Left lung (tissue), 10 donors: Measurements from ENCODE around the gene JMJD1C. TPM values are rescaled to one million over a fixed set of nuclear protein-coding genes. Genes with fewer than 3 reads are reported as not detected.
A peak's percentile ranks its signal among the peaks of the same experiment; 100 is the strongest.

Experiments
- ATAC-seq: fragments of 200-7000 bp; cut with Tn5 transposase; one replicate; pipeline ENCODE4 v1.9.1; 2020; ENCODE audit warnings: moderate library complexity
- DNase-seq, 4 donors: peaks; one replicate each; pipeline ENCODE4 v3.0.0-alpha.2; 2013 to 2020
- H3K27ac ChIP-seq, 2 donors: fragments of 200-600 bp; sonication (generic) in 1 of 2; one replicate each; pipeline versions ENCODE4 v1.5.0 to v1.8.0; 2020 to 2021
- H3K27me3 ChIP-seq, 2 donors: fragments of 200-600 bp; sonication (generic) in 1 of 2; one replicate each; pipeline versions ENCODE4 v1.5.0 to v1.8.0; 2020 to 2021
- H3K36me3 ChIP-seq, 2 donors: fragments of 200-600 bp; sonication (generic) in 1 of 2; one replicate each; pipeline versions ENCODE4 v1.5.0 to v1.8.0; 2020 to 2021
- H3K4me1 ChIP-seq, 2 donors: fragments of 200-600 bp; one replicate each; pipeline ENCODE4 v1.8.0; 2021
- H3K4me3 ChIP-seq, 2 donors: fragments of 200-600 bp; sonication (generic) in 1 of 2; one replicate each; pipeline versions ENCODE4 v1.5.0 to v1.8.0; 2020 to 2021; ENCODE audit warnings: mild to moderate bottlenecking in 1 of 2
- H3K9me3 ChIP-seq, 2 donors: fragments of 200-600 bp; sonication (generic) in 1 of 2; one replicate each; pipeline versions ENCODE4 v1.5.0 to v1.8.0; 2020 to 2021
- CTCF ChIP-seq, 2 donors: fragments of 200-600 bp; sonication (generic) in 1 of 2; IDR thresholded peaks; one replicate each; pipeline versions ENCODE4 v1.5.0 to v1.8.0; 2021; ENCODE audit warnings: antibody characterized with exemption in 2 of 2
- intact Hi-C, 2 donors: fragments of 100-400 bp; cut with DNase I; formaldehyde crosslinking; loops; one replicate each; pipeline versions ENCODE4 v1.11.2 to v1.14.2; 2022
- polyA plus RNA-seq, 6 donors: library from polyadenylated mRNA; unstranded; fragments of 120-200 nt; gene quantifications; one replicate each; pipeline ENCODE4 v1.2.1, GENCODE V29; 2013; ENCODE audit not compliant: insufficient read length in 6 of 6
- total RNA-seq, 2 donors: library from RNA; stranded (reverse); fragmentation: NEBNext Ultra II Directional; extraction: Animal tissue kit (Norgen Biotek cat#: 25700); gene quantifications; one replicate each; pipeline ENCODE4 v1.2.1, GENCODE V29; 2021
- donor health status: DM: no; HTN: yes; CAD: no.
- donor health status: DM: no; HTN: no; CAD: no.

The JMJD1C gene
- total and polyA plus RNA-seq, 8 donors = 68.0 to 130 (median 98.6) TPM

GRCh38 chr10:63437116-63437949 lies 28.4 kb downstream of the JMJD1C start:
- Histone ChIP-seq H3K4me3 (no peak overlapping the region), H3K27me3 (no peaks in the 10 kb centered on the region), H3K9me3 (no peaks in the 10 kb centered on the region), H3K36me3 (no peaks in the 10 kb centered on the region), H3K4me1 (peaks cover 12 to 68% of the 10 kb centered on the region in 2 donors), H3K27ac (no peak overlapping the region)
- no peak for ATAC-seq
- intact Hi-C loops = no loop called here
- no peak for TF ChIP-seq CTCF (IDR thresholded peaks at IDR 0.05)
- DNase-seq = no peak

GRCh38 chr10:63436225-63436624 lies 29.6 kb downstream of the JMJD1C start:
- Histone ChIP-seq H3K9me3 (no peaks in the 10 kb centered on the region), H3K27me3 (no peaks in the 10 kb centered on the region), H3K36me3 (no peaks in the 10 kb centered on the region), H3K4me3 (no peak overlapping the region), H3K4me1 (peaks cover 12 to 69% of the 10 kb centered on the region in 2 donors), H3K27ac (no peak overlapping the region)
- no peak for TF ChIP-seq CTCF (IDR thresholded peaks at IDR 0.05)
- ATAC-seq = no peak
- intact Hi-C loops = no loop called here
- DNase-seq = no peak

DNA sequence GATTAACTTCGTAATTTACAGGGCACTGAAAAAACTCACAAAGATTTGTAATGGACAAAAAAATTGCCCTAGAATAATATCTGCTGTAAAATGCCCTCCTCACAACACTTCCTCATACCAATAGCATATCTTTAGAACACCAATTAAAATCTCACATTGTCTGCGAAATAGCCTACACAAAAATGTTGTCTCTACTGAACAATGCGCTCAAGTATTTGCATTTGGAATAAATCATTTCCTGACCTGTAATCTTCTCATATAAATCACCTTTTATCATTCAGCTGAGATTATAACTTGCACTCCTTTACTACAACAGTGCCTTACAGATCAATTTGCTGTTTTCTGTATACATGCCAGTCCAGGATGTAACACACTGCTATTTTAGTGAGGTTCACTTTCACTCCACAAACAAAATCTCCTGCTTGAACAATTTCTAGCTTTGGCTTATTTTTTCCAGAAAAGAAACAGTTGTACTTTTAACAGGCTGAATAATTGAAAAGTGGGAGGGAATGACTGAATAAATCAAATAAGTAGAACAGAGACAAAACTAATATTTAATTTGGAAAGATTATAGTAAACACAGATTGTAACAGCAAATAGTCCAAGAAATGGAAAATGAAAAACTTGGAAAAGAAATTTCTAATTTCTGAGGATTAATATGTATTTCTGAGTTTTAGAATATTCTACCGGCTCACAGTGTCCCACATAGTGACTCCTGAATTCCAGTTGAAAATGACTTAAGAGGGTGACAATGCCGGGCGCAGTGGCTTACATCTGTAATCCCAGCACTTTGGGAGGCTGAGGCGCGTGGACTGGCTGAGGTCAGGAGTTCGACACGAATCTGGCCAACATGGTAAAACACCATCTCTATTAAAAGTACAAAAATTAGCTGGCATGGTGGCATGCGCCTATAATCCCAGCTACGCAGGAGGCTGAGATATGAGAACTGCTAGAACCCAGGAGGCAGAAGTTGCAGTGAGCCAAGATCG lies 30.6 kb downstream of the JMJD1C start:
- Histone ChIP-seq H3K36me3 (no peaks in the 10 kb centered on the region), H3K9me3 (no peaks in the 10 kb centered on the region), H3K4me1 (peaks cover 15 to 70% of the 10 kb centered on the region in 2 donors), H3K4me3 (no peak overlapping the region), H3K27me3 (no peaks in the 10 kb centered on the region), H3K27ac (no peak overlapping the region)
- TF ChIP-seq CTCF (IDR thresholded peaks at IDR 0.05) = no peak
- intact Hi-C loops = no loop called here
- no peak for DNase-seq
- ATAC-seq = peak; percentile 15

DNA sequence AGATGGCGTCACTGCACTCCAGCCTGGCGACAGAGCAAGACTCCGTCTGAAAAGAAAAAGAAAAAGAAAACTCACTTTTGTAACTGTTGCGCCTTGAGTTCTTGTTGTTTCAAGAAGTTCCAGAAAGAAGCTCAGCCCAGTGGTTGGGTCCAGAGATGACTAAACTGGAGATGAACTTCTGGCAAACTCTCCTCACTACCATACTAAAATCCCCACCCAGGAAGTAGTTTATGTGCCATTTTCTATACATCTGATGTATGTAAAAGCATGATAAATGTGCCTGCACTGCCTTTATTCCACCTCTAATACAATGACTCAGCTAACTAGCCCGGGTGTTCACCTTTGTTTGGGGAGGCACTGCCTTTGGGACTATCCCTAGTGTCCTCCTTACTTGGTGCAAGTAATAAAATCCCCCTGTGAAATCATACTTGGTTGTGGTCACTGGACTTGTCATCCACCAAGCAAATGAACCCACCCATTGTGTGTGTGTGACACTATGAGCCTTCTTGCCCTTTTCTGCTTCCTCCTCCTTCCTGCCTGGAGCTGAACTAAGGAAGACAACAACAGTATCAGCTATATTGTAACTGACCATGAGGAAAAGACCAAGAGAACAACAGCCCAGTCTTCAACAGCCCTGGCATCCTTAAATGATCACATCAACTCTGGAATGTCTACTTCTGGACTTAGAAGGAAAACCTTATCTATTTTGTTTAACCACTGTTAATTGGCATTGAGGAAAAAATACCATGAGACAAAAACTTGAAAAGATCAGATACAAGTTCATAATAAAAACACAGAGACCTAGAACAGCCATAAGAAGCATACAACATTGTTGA lies 33.6 kb downstream of the JMJD1C start:
- no peak for TF ChIP-seq CTCF (IDR thresholded peaks at IDR 0.05)
- intact Hi-C loops = no loop called here

More for the DNA sequence above, 33.6 kb downstream of the JMJD1C start:
- ATAC-seq (no peak), DNase-seq (no peak)
- H3K36me3 ChIP-seq = peaks cover 0 to 4% of the 10 kb centered on the region in 2 donors
- no peaks in the 10 kb centered on the region for H3K27me3 ChIP-seq
- peak overlapping the region in 1 of 2 donors; percentile 23 for H3K27ac ChIP-seq
- H3K4me3 ChIP-seq = no peak overlapping the region
- no peaks in the 10 kb centered on the region for H3K9me3 ChIP-seq
- H3K4me1 ChIP-seq = peaks cover 9 to 53% of the 10 kb centered on the region in 2 donors
